Body of pancreas (tissue), 4 donors: ENCODE data around the gene EVX2. TPM values are rescaled to one million over a fixed set of nuclear protein-coding genes. Genes with fewer than 3 reads are reported as not detected.

Experiments used
- ATAC-seq: fragments of 150-250 bp; one replicate; pipeline ENCODE4 v1.9.1; 2016
- DNase-seq, 4 donors: peaks; one replicate each; pipeline ENCODE4 v3.0.0-alpha.2; 2019
- H3K27ac ChIP-seq, 4 donors: fragments of 200-600 bp; sonication (generic); 1 replicate in 3 of 4; 2 replicates in 1 of 4; pipeline versions ENCODE4 v1.5.1 to v1.6.1; 2016 to 2019; ENCODE audit warnings: mild to moderate bottlenecking in 1 of 4, mixed read lengths in 1 of 4, moderate library complexity in 1 of 4
- H3K27me3 ChIP-seq, 2 donors: fragments of 200-600 bp; sonication (generic); one replicate each; pipeline ENCODE4 v1.6.0; 2016; ENCODE audit warnings: mild to moderate bottlenecking in 1 of 2
- H3K36me3 ChIP-seq, 2 donors: fragments of 200-600 bp; sonication (generic); replicated peaks in 1 of 2; 2 replicates each; pipeline ENCODE4 v1.5.1; 2016; ENCODE audit warnings: low read depth in 2 of 2; ENCODE audit not compliant: insufficient read depth in 1 of 2
- H3K4me1 ChIP-seq: fragments of 200-600 bp; sonication (generic); one replicate; pipeline ENCODE4 v1.6.0; 2016
- H3K4me3 ChIP-seq, 2 donors: fragments of 200-600 bp; sonication (generic); 1 replicate in 1 of 2; 2 replicates in 1 of 2; pipeline ENCODE4 v1.5.1; 2016 to 2019
- H3K9me3 ChIP-seq, 3 donors: fragments of 200-600 bp; sonication (generic); 1 replicate in 2 of 3; 2 replicates in 1 of 3; pipeline ENCODE4 v1.5.1; 2016
- POLR2A ChIP-seq, 3 donors: fragments of 450-650 bp; IDR thresholded peaks; one replicate each; pipeline ENCODE4 v1.6.1; 2016; ENCODE audit warnings: antibody characterized with exemption in 3 of 3, mild to moderate bottlenecking in 2 of 3
- WGBS, 2 donors: methylation state at CpG; one replicate each; pipeline ENCODE4 v1.1.5; 2017; 5-methylcytosine and 5-hydroxymethylcytosine counted together
- intact Hi-C: fragments of 100-400 bp; cut with DNase I; formaldehyde crosslinking; loops from one replicate; pipeline ENCODE4 v1.15.1; 2023
- total RNA-seq, 2 donors: library from RNA; depleted of rRNA; stranded (reverse); fragments of >200 nt; gene quantifications; one replicate each; pipeline ENCODE4 v1.1.0, GENCODE V29; 2016
- TF ChIP-seq, protein P1 (sequence below), 7 experiments: fragments of 450-650 bp in 4 of 7; fragments of 200-600 bp in 3 of 7; sonication (generic) in 3 of 7; IDR thresholded peaks; one replicate each; pipeline ENCODE4 v1.5.1; 2016 to 2019; ENCODE audit warnings: antibody characterized with exemption in 7 of 7

EVX2 gene
- total RNA-seq, 2 donors from 2014 or later, result not detected

- ATAC-seq, result peak; percentile 87
- TF ChIP-seq, protein P1, sequence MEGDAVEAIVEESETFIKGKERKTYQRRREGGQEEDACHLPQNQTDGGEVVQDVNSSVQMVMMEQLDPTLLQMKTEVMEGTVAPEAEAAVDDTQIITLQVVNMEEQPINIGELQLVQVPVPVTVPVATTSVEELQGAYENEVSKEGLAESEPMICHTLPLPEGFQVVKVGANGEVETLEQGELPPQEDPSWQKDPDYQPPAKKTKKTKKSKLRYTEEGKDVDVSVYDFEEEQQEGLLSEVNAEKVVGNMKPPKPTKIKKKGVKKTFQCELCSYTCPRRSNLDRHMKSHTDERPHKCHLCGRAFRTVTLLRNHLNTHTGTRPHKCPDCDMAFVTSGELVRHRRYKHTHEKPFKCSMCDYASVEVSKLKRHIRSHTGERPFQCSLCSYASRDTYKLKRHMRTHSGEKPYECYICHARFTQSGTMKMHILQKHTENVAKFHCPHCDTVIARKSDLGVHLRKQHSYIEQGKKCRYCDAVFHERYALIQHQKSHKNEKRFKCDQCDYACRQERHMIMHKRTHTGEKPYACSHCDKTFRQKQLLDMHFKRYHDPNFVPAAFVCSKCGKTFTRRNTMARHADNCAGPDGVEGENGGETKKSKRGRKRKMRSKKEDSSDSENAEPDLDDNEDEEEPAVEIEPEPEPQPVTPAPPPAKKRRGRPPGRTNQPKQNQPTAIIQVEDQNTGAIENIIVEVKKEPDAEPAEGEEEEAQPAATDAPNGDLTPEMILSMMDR (IDR thresholded peaks at IDR 0.05), result peak; percentile 69 to 93 (median 87)
- TF ChIP-seq POLR2A (IDR thresholded peaks at IDR 0.05), result no peak
- intact Hi-C loops, result loop anchor here (5.0 kb wide), 1 partner anchor 410 kb away; no protein-coding TSS in a partner anchor
- Histone ChIP-seq H3K36me3 (no peaks in the 10 kb centered on the region), H3K27ac (no peak overlapping the region), H3K27me3 (peaks cover 0 to 62% of the 10 kb centered on the region in 2 donors), H3K4me1 (peaks cover 38% of the 10 kb centered on the region), H3K4me3 (peak overlapping the region in 1 of 2 donors; percentile 1), H3K9me3 (no peaks in the 10 kb centered on the region)
- peak; percentile 69 to 80 (median 73) for DNase-seq
- 1 to 4% methylated on average over 19 to 45 of the region's 45 CpGs for WGBS, 2 donors
These were observed 13.4 kb upstream of the EVX2 start for GRCh38 chr2:176096986-176097819.

DNA sequence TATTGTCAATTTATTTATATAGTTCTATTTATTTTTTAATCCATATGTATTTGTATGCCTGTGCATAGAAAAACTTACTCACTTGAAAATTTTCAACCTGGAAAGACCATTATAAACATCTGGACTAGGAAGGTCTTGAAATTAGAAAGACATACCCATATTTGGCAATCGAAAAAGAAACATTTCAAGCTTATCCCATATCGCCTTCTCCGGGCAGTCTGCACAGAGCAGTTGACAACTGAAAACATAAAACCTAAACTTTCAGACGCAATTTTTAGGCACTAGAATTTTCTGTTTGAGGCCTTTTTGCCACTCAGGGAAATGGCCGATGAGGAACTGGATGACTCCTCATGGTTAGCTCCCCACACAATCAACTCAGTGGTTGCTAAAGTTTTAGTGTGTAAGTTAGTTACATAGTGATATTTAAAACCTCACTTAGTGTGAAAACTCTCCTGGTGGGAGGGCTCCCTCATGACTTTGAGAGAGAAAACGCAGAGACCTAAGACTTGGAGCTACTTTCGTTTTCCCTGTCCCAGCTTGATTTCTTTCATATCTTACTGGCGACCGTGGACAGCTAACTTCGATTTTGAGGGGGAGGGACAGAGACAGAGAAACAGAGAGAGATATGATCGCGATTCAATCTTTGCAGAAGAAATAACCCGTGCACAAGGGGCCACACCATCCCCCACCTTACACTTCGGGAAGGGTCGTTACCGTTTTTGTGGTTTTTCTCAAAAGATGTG lies 12.7 kb upstream of the EVX2 start:
- Histone ChIP-seq H3K4me3 (no peak overlapping the region), H3K36me3 (no peaks in the 10 kb centered on the region), H3K27ac (no peak overlapping the region), H3K27me3 (peaks cover 0 to 69% of the 10 kb centered on the region in 2 donors), H3K4me1 (peaks cover 38% of the 10 kb centered on the region), H3K9me3 (no peaks in the 10 kb centered on the region)
- TF ChIP-seq, protein P1 (IDR thresholded peaks at IDR 0.05), result no peak
- no peak for TF ChIP-seq POLR2A (IDR thresholded peaks at IDR 0.05)
- no peak for ATAC-seq
- DNase-seq, result no peak
- 7 to 10% methylated on average over 16 of the region's 16 CpGs for WGBS, 2 donors
- intact Hi-C loops, result loop anchor here (5.0 kb wide), 1 partner anchor 409 kb away; no protein-coding TSS in a partner anchor

DNA sequence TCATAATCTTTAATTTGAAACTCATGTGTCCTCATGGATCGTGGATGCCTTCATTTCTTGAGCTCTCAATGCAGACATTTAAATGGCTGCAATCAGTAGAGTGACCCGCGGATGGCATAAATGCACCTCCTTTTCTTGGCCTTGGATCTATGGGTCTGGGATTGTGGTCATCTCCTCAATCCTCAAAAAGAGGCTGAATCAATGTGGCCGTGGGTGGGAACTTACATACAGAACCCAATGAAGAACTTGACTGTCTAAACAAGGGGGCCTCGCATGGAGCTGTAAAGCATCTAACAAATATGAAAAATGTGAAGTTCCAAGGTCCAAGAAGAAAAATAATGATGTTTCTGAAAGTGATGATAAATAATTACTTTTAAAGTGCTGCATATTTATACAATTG lies 11.7 kb upstream of the EVX2 start:
- H3K27ac ChIP-seq, result no peak overlapping the region
- peaks cover 38% of the 10 kb centered on the region for H3K4me1 ChIP-seq
- TF ChIP-seq, protein P1 (IDR thresholded peaks at IDR 0.05), result no peak
- no peak for TF ChIP-seq POLR2A (IDR thresholded peaks at IDR 0.05)
- intact Hi-C loops, result loop anchor here (5.0 kb wide), 1 partner anchor 408 kb away; no protein-coding TSS in a partner anchor
- no peak for DNase-seq
- no peak for ATAC-seq
- H3K27me3 ChIP-seq, result peaks cover 0 to 69% of the 10 kb centered on the region in 2 donors
- H3K36me3 ChIP-seq, result no peaks in the 10 kb centered on the region
- no peak overlapping the region for H3K4me3 ChIP-seq
- no peaks in the 10 kb centered on the region for H3K9me3 ChIP-seq
- WGBS, 2 donors, result 10 to 13% methylated on average over 5 of the region's 5 CpGs

GRCh38 chr2:176094349-176094748 lies 10.6 kb upstream of the EVX2 start:
- WGBS, 2 donors, result 5% methylated on average over 12 of the region's 12 CpGs
- Histone ChIP-seq H3K27me3 (peaks cover 0 to 66% of the 10 kb centered on the region in 2 donors), H3K36me3 (no peaks in the 10 kb centered on the region), H3K4me1 (peaks cover 30% of the 10 kb centered on the region), H3K27ac (no peak overlapping the region), H3K4me3 (no peak overlapping the region), H3K9me3 (no peaks in the 10 kb centered on the region)
- DNase-seq (no peak), ATAC-seq (no peak)
- intact Hi-C loops, result no loop called here
- TF ChIP-seq POLR2A (IDR thresholded peaks at IDR 0.05), result no peak
- TF ChIP-seq, protein P1 (IDR thresholded peaks at IDR 0.05), result no peak
